GM12875 (cell line): ENCODE measurements around the gene CDH8.

Source experiments
- H3K4me3 ChIP-seq: one replicate; pipeline ENCODE4 v1.5.1; 2011; ENCODE audit warnings: low read depth, low read length, control low read depth
- CTCF ChIP-seq: IDR thresholded peaks from 2 replicates; pipeline ENCODE4 v1.5.1; 2011; ENCODE audit warnings: low read depth, mild to moderate bottlenecking, control low read depth, inconsistent platforms, low read length, moderate library complexity, borderline replicate concordance; ENCODE audit not compliant: insufficient read depth

CDH8 gene

GRCh38 chr16:61684541-61684940 lies 351.7 kb downstream of the CDH8 start:
- no peak overlapping the region for H3K4me3 ChIP-seq
- TF ChIP-seq CTCF: no peak

DNA sequence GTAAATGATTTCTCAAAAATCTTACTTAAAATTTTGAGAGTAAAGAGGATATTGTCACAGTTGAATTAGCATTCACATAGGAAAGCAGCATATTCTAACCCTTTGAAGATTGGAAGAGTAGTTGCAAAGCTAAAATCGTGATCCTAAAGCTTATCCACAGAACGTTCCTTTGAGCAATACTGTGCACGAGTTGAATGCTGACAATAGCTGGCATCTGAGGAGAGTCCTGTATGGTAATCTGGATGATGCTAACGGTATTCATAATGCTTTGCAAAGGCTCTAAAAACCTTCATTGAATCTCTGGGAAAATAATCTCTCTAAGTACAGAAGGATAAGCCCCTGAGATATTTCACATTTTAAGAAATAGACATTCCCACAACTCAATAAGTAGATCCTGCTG lies 354.6 kb downstream of the CDH8 start:
- TF ChIP-seq CTCF: no peak
- H3K4me3 ChIP-seq: no peak overlapping the region

- no peak for TF ChIP-seq CTCF
- no peak overlapping the region for H3K4me3 ChIP-seq
Observed at GRCh38 chr16:61681124-61681523, 355.1 kb downstream of the CDH8 start.

- no peak for TF ChIP-seq CTCF
- H3K4me3 ChIP-seq: no peak overlapping the region
Observed at GRCh38 chr16:61678182-61678581, 358.1 kb downstream of the CDH8 start.

DNA sequence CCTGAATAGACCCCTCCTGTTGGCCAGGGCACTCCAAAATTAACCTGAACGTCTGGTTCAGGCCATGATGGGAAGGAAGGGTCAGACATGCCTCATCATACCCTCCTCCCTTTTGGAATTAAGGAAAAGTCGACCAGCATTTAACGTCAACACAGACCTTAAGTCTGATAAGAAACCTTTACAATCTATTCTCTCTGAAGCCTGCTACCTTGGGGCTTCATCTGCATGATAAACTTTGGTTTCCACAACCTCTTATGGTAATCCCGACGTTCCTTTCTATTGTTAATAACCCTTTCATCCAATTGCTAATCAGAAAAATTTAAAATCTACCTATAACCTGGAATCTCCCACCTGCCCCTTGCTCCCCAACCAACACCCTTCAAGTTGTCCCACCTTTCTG lies 358.5 kb downstream of the CDH8 start:
- no peak overlapping the region for H3K4me3 ChIP-seq
- no peak for TF ChIP-seq CTCF

GRCh38 chr16:61676740-61677139 lies 359.5 kb downstream of the CDH8 start:
- H3K4me3 ChIP-seq: no peak overlapping the region
- no peak for TF ChIP-seq CTCF

GRCh38 chr16:61671161-61671560 lies 365.1 kb downstream of the CDH8 start:
- TF ChIP-seq CTCF: no peak
- H3K4me3 ChIP-seq: no peak overlapping the region
